GM12878 (cell line): Measurements from ENCODE around the gene ME3.

ENCODE experiments used
- CEBPB ChIP-seq, 2 experiments: fragments of 150-350 bp in 1 of 2; IDR thresholded peaks; 2 replicates each; pipeline ENCODE4 v1.6.1; 2012 to 2014; ENCODE audit warnings: low read depth in 2 of 2, low read length in 2 of 2, borderline replicate concordance in 1 of 2, inconsistent platforms in 1 of 2
- CREM ChIP-seq: IDR thresholded peaks from 2 replicates; pipeline ENCODE4 v1.6.1; 2014; ENCODE audit warnings: antibody characterized with exemption, low read depth
- CTCF ChIP-seq, 3 experiments: IDR thresholded peaks in 2 of 3; conservative IDR thresholded peaks in 1 of 3; 2 replicates each; pipeline ENCODE4 v1.5.1; 2011; ENCODE audit warnings: low read depth in 3 of 3, low read length in 3 of 3, mild to moderate bottlenecking in 3 of 3, control low read depth in 2 of 3, moderate library complexity in 2 of 3, inconsistent platforms in 1 of 3, mixed read lengths in 1 of 3; ENCODE audit not compliant: control insufficient read depth in 2 of 3, insufficient read depth in 1 of 3; ENCODE audit errors: extremely low read depth in 1 of 3
- ETV6 ChIP-seq, 2 experiments: fragments of 450-650 bp in 1 of 2; IDR thresholded peaks in 1 of 2; conservative IDR thresholded peaks in 1 of 2; 2 replicates each; pipeline ENCODE4 v1.6.1; 2014; ENCODE audit warnings: antibody characterized with exemption in 1 of 2, borderline replicate concordance in 1 of 2, low read depth in 1 of 2, mild to moderate bottlenecking in 1 of 2, moderate library complexity in 1 of 2
- HDAC2 ChIP-seq: fragments of 200-600 bp; sonication (generic); IDR thresholded peaks from 2 replicates; pipeline ENCODE4 v1.6.1; 2017
- NFYB ChIP-seq: IDR thresholded peaks from 2 replicates; pipeline ENCODE4 v1.6.1; 2011; ENCODE audit warnings: low read depth, mild to moderate bottlenecking, low read length, improper control_type of control experiment, moderate library complexity; ENCODE audit not compliant: insufficient read depth
- POLR2A ChIP-seq: IDR thresholded peaks from 2 replicates; pipeline ENCODE4 v1.6.1; 2011; ENCODE audit warnings: low read depth, mild to moderate bottlenecking, low read length
- REST ChIP-seq: IDR thresholded peaks from 2 replicates; pipeline ENCODE4 v1.6.1; 2012; ENCODE audit warnings: mild to moderate bottlenecking, low read depth, low read length
- SMC3 ChIP-seq: IDR thresholded peaks from 2 replicates; pipeline ENCODE4 v1.6.1; 2011; ENCODE audit warnings: low read length, improper control_type of control experiment, borderline replicate concordance

DNA sequence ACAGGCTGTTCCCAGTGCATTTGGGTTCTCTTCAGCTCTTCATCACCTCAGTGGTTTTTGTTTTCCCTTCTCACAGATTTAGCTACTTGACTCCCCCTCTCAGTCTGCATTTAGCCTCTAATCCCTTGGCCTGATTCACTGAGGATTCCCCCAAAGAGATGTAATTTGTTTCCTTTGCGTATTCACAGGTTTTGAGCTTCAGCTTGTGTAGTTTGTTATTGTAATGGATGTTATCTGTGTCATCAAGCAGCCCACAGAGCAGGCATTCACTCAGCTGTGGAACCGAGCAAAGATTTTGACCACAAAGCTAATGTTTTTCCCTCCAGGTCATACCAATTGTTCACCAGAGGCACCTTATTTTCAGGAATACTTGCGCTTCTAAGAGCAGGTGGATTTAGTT is 6.4 kb upstream of the ME3 start:
- TF ChIP-seq CTCF (IDR thresholded peaks at IDR 0.05 in 2 of 3, conservative IDR thresholded peaks at IDR 0.05 in 1 of 3; ENCODE audit: control insufficient read depth in 2 of 3, extremely low read depth in 1 of 3, insufficient read depth in 1 of 3, low read depth in 3 of 3, low read length in 3 of 3) (no peak), POLR2A (no peak), HDAC2 (no peak), ETV6 (conservative IDR thresholded peaks at IDR 0.05 in 1 of 2, IDR thresholded peaks at IDR 0.05 in 1 of 2; ENCODE audit: borderline replicate concordance in 1 of 2, low read depth in 1 of 2) (no peak), REST (no peak), CEBPB (IDR thresholded peaks at IDR 0.05; ENCODE audit: borderline replicate concordance in 1 of 2, low read depth in 2 of 2, low read length in 2 of 2) (no peak), SMC3 (no peak), CREM (no peak), NFYB (no peak)
